AG09309 (cell line): ENCODE measurements around the gene MTPN.

Experiments used
- DNase-seq: peaks from one replicate; pipeline ENCODE4 v3.0.0-alpha.2; 2010; ENCODE audit warnings: low read depth
- H3K4me3 ChIP-seq: 2 replicates; pipeline ENCODE4 v1.5.1; 2011; ENCODE audit warnings: mild to moderate bottlenecking, low read depth, low read length, moderate library complexity; ENCODE audit not compliant: control insufficient read depth
- TF ChIP-seq, protein P1 (sequence below): IDR thresholded peaks from 2 replicates; pipeline ENCODE4 v1.5.1; 2011; ENCODE audit warnings: mild to moderate bottlenecking, low read depth, low read length, inconsistent platforms; ENCODE audit not compliant: insufficient read depth, control insufficient read depth; ENCODE audit errors: missing control alignments

MTPN gene

GRCh38 chr7:135888740-135889139 lies 88.4 kb downstream of the MTPN start:
- peak; percentile 59 for DNase-seq
- TF ChIP-seq, protein P1, sequence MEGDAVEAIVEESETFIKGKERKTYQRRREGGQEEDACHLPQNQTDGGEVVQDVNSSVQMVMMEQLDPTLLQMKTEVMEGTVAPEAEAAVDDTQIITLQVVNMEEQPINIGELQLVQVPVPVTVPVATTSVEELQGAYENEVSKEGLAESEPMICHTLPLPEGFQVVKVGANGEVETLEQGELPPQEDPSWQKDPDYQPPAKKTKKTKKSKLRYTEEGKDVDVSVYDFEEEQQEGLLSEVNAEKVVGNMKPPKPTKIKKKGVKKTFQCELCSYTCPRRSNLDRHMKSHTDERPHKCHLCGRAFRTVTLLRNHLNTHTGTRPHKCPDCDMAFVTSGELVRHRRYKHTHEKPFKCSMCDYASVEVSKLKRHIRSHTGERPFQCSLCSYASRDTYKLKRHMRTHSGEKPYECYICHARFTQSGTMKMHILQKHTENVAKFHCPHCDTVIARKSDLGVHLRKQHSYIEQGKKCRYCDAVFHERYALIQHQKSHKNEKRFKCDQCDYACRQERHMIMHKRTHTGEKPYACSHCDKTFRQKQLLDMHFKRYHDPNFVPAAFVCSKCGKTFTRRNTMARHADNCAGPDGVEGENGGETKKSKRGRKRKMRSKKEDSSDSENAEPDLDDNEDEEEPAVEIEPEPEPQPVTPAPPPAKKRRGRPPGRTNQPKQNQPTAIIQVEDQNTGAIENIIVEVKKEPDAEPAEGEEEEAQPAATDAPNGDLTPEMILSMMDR: no peak
- no peak overlapping the region for H3K4me3 ChIP-seq

DNA sequence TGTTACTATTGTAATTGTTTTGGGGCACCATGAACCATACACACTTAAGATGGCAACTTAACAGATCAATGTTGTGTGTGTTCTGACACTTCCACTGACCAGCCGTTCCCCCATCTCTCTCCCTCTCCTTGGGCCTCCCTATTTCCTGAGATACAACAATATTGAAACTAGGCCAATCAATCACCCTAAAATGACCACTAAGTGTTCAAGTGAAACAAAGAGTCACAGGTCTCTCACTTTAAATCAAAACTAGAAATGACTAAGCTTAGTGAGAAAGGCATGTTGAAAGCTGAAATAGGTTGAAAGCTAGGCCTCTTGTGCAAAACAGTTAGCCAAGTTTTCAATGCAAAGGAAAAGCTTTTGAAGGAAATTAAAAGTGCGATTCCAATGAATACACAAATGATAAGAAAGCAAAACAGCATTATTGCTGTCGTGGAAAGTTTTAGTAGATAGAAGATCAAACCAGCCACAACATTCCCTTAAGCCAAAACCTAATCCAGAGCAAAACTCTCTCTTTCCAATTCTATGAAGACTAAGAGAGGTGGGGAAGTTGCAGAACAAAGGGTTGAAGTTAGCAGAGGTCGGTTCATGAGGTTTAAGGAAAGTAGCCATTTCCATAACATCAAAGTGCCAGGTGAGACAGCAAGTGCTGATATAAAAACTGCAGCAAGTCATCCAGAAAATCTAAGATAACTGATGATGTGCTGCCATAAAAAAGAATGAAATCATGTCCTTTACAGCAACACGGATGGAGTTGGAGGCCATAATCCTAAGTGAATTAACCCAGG lies 90.6 kb downstream of the MTPN start:
- H3K4me3 ChIP-seq: no peak overlapping the region
- TF ChIP-seq, protein P1: no peak
- no peak for DNase-seq

GRCh38 chr7:135884495-135885232 lies 92.5 kb downstream of the MTPN start:
- DNase-seq: no peak
- TF ChIP-seq, protein P1: no peak
- H3K4me3 ChIP-seq: no peak overlapping the region

DNA sequence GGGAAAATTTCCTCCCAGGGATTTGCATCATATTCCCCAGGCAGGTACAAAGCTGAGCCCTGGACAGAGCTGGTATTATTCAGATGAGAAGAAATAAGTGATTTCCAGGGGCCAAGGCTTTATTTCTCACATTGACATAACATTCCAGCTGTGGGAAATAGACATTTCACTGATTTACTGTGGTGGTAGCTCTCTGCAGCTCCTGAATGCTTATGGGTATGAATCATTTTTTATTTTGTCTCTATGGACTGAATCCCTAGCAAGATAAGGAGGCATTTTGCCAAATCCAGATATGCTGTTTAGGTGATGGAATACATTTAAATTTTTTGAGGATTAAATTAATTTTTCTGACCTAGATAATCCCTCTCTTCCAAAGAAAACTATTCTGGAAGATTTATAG lies 97.9 kb downstream of the MTPN start:
- DNase-seq: no peak
- no peak overlapping the region for H3K4me3 ChIP-seq
- TF ChIP-seq, protein P1: no peak

GRCh38 chr7:135878284-135878683 lies 98.9 kb downstream of the MTPN start:
- no peak for DNase-seq
- H3K4me3 ChIP-seq: no peak overlapping the region
- TF ChIP-seq, protein P1: no peak

DNA sequence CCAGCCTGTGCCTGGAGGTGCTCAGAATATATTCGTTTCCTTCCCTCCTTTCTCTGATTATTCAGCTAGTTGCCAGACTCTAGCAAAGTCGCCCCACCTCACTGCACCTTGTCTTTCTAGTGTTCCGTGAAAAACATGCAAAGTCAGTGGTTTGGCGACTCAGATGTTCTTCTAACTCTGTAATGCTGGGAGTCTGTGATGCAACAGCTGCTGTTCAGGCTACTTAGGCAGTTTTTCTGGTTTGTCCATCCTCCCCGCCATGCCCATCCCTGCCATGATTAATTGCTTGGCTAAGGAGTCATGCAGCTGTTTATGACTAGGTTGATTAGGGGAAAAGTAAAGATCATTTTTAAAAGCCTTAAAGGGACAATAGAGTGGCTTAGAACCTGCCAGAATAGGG lies 99.4 kb downstream of the MTPN start:
- TF ChIP-seq, protein P1: no peak

More for the DNA sequence above, 99.4 kb downstream of the MTPN start:
- DNase-seq: no peak
- no peak overlapping the region for H3K4me3 ChIP-seq
